ENCODE measurements around the gene EPB41L4A.
"Not testable (repeated sequence)": the region's sequence is repeated elsewhere in the genome, so short reads cannot be mapped to it uniquely, and the experiment has no call there.

EPB41L4A gene

GRCh38 chr5:112254303-112254702, 164.8 kb downstream of the EPB41L4A start:
- DNase-seq (ENCODE audit: low spot score), result no peak

- no peak for DNase-seq (ENCODE audit: low spot score)
Measured at GRCh38 chr5:112253478-112254250, 165.4 kb downstream of the EPB41L4A start.

- no peak for DNase-seq (ENCODE audit: low spot score)
Measured at GRCh38 chr5:112250551-112250950, 168.5 kb downstream of the EPB41L4A start.

- DNase-seq (ENCODE audit: low spot score), result no peak
Measured at GRCh38 chr5:112248623-112249022, 170.5 kb downstream of the EPB41L4A start.

GRCh38 chr5:112247960-112248359, 171.1 kb downstream of the EPB41L4A start:
- no peak for DNase-seq (ENCODE audit: low spot score)

GRCh38 chr5:112245656-112246055, 173.4 kb downstream of the EPB41L4A start:
- no peak for DNase-seq (ENCODE audit: low spot score)

GRCh38 chr5:112239996-112240395, 179.1 kb downstream of the EPB41L4A start:
- DNase-seq (ENCODE audit: low spot score), result no peak

- DNase-seq (ENCODE audit: low spot score), result no peak
Measured at GRCh38 chr5:112238473-112238872, 180.6 kb downstream of the EPB41L4A start.

GRCh38 chr5:112237456-112237855, 181.6 kb downstream of the EPB41L4A start:
- no peak for DNase-seq (ENCODE audit: low spot score)

GRCh38 chr5:112234000-112234399, 185.1 kb downstream of the EPB41L4A start:
- DNase-seq (ENCODE audit: low spot score), result no peak

- DNase-seq (ENCODE audit: low spot score), result no peak
Measured at GRCh38 chr5:112232667-112233066, 186.4 kb downstream of the EPB41L4A start.

- DNase-seq (ENCODE audit: low spot score), result no peak
Measured at GRCh38 chr5:112230606-112231005, 188.5 kb downstream of the EPB41L4A start.

GRCh38 chr5:112228667-112229066, 190.4 kb downstream of the EPB41L4A start:
- DNase-seq (ENCODE audit: low spot score), result no peak

- no peak for DNase-seq (ENCODE audit: low spot score)
Measured at GRCh38 chr5:112227911-112228631, 191.0 kb downstream of the EPB41L4A start.

- no peak for DNase-seq (ENCODE audit: low spot score)
Measured at GRCh38 chr5:112226215-112226614, 192.9 kb downstream of the EPB41L4A start.

GRCh38 chr5:112222997-112223396, 196.1 kb downstream of the EPB41L4A start:
- not testable (repeated sequence) for DNase-seq (ENCODE audit: low spot score)

GRCh38 chr5:112221128-112221527, 197.9 kb downstream of the EPB41L4A start:
- DNase-seq (ENCODE audit: low spot score), result no peak

- DNase-seq (ENCODE audit: low spot score), result no peak
Measured at GRCh38 chr5:112219000-112219399, 200.1 kb downstream of the EPB41L4A start.

- no peak for DNase-seq (ENCODE audit: low spot score)
Measured at GRCh38 chr5:112217843-112218579, 201.1 kb downstream of the EPB41L4A start.

GRCh38 chr5:112216140-112216539, 202.9 kb downstream of the EPB41L4A start:
- DNase-seq (ENCODE audit: low spot score), result no peak

GRCh38 chr5:112210430-112211005, 208.6 kb downstream of the EPB41L4A start:
- peak; percentile 10 for DNase-seq (ENCODE audit: low spot score)

All from HuH-7 (cell line).